Naive thymus-derived CD8-positive, alpha-beta T cell (primary cell): Measurements from ENCODE around the gene CCN2. TPM values are rescaled to one million over a fixed set of nuclear protein-coding genes. Genes with fewer than 3 reads are reported as not detected.
A peak's percentile ranks its signal among the peaks of the same experiment; 100 is the strongest.
"Not testable (repeated sequence)": the region's sequence is repeated elsewhere in the genome, so short reads cannot be mapped to it uniquely, and the experiment has no call there.

Experiments used
- ATAC-seq, 2 donors: fragments of 150-1000 bp; cut with Tn5 transposase in 1 of 2; sonication (Bioruptor Pico), chemical (Tn5 transposase) in 1 of 2; 1 replicate in 1 of 2; 2 replicates in 1 of 2; pipeline ENCODE4 v1.10.0; 2021; ENCODE audit warnings: mild to moderate bottlenecking in 2 of 2, moderate library complexity in 2 of 2
- POLR2A ChIA-PET: fragments of 350-600 bp; sonication (Branson Sonifier 250); formaldehyde crosslinking; loops from one replicate; lab custom pipeline; 2021; ENCODE audit warnings: antibody characterized with exemption; lab: Charles Lee
- DNase-seq, 10 donors: peaks; one replicate each; pipeline versions ENCODE4 v3.0.0 to v3.0.0-alpha.2; 2020 to 2022
- H3K27ac Mint-ChIP-seq, 10 donors: one replicate each; pipeline ENCODE4 v1.8.0; 2020 to 2022; ENCODE audit warnings: mild to moderate bottlenecking in 10 of 10, mixed read lengths in 10 of 10, moderate library complexity in 4 of 10, inconsistent platforms in 1 of 10
- H3K27me3 Mint-ChIP-seq, 5 donors: one replicate each; pipeline ENCODE4 v1.8.0; 2021 to 2022; ENCODE audit warnings: mixed read lengths in 5 of 5
- H3K36me3 Mint-ChIP-seq, 3 donors: one replicate each; pipeline ENCODE4 v1.8.0; 2020 to 2022; ENCODE audit warnings: mixed read lengths in 3 of 3, mild to moderate bottlenecking in 2 of 3, inconsistent platforms in 1 of 3
- H3K4me1 Mint-ChIP-seq, 4 donors: one replicate each; pipeline ENCODE4 v1.8.0; 2021 to 2022; ENCODE audit warnings: mixed read lengths in 4 of 4
- H3K4me3 Mint-ChIP-seq, 10 donors: one replicate each; pipeline ENCODE4 v1.8.0; 2020 to 2022; ENCODE audit warnings: mild to moderate bottlenecking in 10 of 10, mixed read lengths in 10 of 10, moderate library complexity in 6 of 10, inconsistent platforms in 1 of 10
- H3K9me3 Mint-ChIP-seq, 9 donors: one replicate each; pipeline ENCODE4 v1.8.0; 2020 to 2022; ENCODE audit warnings: mixed read lengths in 9 of 9, mild to moderate bottlenecking in 3 of 9, inconsistent platforms in 1 of 9, moderate library complexity in 1 of 9
- polyA plus RNA-seq, 3 donors: library from polyadenylated mRNA; unstranded; fragments of 300-500 nt; fragmentation: Illumina TruSeq; gene quantifications; one replicate each; pipeline ENCODE4 v1.2.3, GENCODE V29; 2021
- total RNA-seq, 8 experiments: library from RNA in 2 of 8; stranded (reverse) in 2 of 8; gene quantifications; one replicate each; pipeline ENCODE4 v1.2.3 and lab custom pipeline; 2021 to 2026

The CCN2 gene
- total and polyA plus RNA-seq, 5 experiments from 2014 or later, result 0.41 TPM; not detected in 4

- Mint-ChIP-seq H3K27ac (no peak overlapping the region), H3K4me3 (no peak overlapping the region), H3K27me3 (peaks cover 10 to 58% (median 30%) of the 10 kb centered on the region in 5 donors), H3K4me1 (peaks cover 5 to 12% (median 10%) of the 10 kb centered on the region in 4 donors), H3K9me3 (peaks cover 0 to 36% (median 6%) of the 10 kb centered on the region in 9 donors), H3K36me3 (peaks cover 0 to 12% (median 2%) of the 10 kb centered on the region in 3 donors)
- DNase-seq, result no peak
- POLR2A ChIA-PET, result no interaction called here
- ATAC-seq, result no peak
Measured at GRCh38 chr6:131920656-131921055, 30.5 kb downstream of the CCN2 start.

- H3K4me3 Mint-ChIP-seq, result no peak overlapping the region
- peaks cover 0 to 8% (median 2%) of the 10 kb centered on the region in 3 donors for H3K36me3 Mint-ChIP-seq
- POLR2A ChIA-PET, result no interaction called here
- peaks cover 5 to 12% (median 10%) of the 10 kb centered on the region in 4 donors for H3K4me1 Mint-ChIP-seq
- H3K27me3 Mint-ChIP-seq, result peaks cover 16 to 73% (median 30%) of the 10 kb centered on the region in 5 donors
- no peak for DNase-seq
- H3K9me3 Mint-ChIP-seq, result peaks cover 0 to 25% (median 5%) of the 10 kb centered on the region in 9 donors
- no peak overlapping the region for H3K27ac Mint-ChIP-seq
- no peak for ATAC-seq
Measured at GRCh38 chr6:131918650-131919355, 32.4 kb downstream of the CCN2 start.

GRCh38 chr6:131917763-131918649, 33.2 kb downstream of the CCN2 start:
- H3K27ac Mint-ChIP-seq, result no peak overlapping the region
- DNase-seq, result no peak
- POLR2A ChIA-PET, result no interaction called here
- H3K27me3 Mint-ChIP-seq, result peaks cover 23 to 73% (median 36%) of the 10 kb centered on the region in 5 donors
- H3K4me3 Mint-ChIP-seq, result no peak overlapping the region
- no peak for ATAC-seq
- H3K36me3 Mint-ChIP-seq, result peaks cover 0 to 4% (median 0%) of the 10 kb centered on the region in 3 donors
- H3K4me1 Mint-ChIP-seq, result peaks cover 5 to 12% (median 10%) of the 10 kb centered on the region in 4 donors
- peaks cover 0 to 18% (median 3%) of the 10 kb centered on the region in 9 donors for H3K9me3 Mint-ChIP-seq

GRCh38 chr6:131917318-131917717, 33.9 kb downstream of the CCN2 start:
- H3K4me1 Mint-ChIP-seq, result peaks cover 5 to 12% (median 10%) of the 10 kb centered on the region in 4 donors
- H3K4me3 Mint-ChIP-seq, result no peak overlapping the region
- POLR2A ChIA-PET, result no interaction called here
- peaks cover 0 to 11% (median 2%) of the 10 kb centered on the region in 9 donors for H3K9me3 Mint-ChIP-seq
- H3K27me3 Mint-ChIP-seq, result peaks cover 23 to 76% (median 38%) of the 10 kb centered on the region in 5 donors
- DNase-seq (no peak), ATAC-seq (peak in 1 of 2 donors; percentile 42)
- peaks cover 0 to 3% (median 0%) of the 10 kb centered on the region in 3 donors for H3K36me3 Mint-ChIP-seq
- H3K27ac Mint-ChIP-seq, result peak overlapping the region in 1 of 10 donors; percentile 26

GRCh38 chr6:131916847-131917246, 34.3 kb downstream of the CCN2 start:
- H3K4me1 Mint-ChIP-seq, result peaks cover 5 to 14% (median 10%) of the 10 kb centered on the region in 4 donors
- H3K9me3 Mint-ChIP-seq, result peaks cover 0 to 7% (median 0%) of the 10 kb centered on the region in 9 donors
- no peak overlapping the region for H3K4me3 Mint-ChIP-seq
- ATAC-seq (no peak), DNase-seq (no peak)
- H3K27me3 Mint-ChIP-seq, result peaks cover 23 to 81% (median 41%) of the 10 kb centered on the region in 5 donors
- H3K27ac Mint-ChIP-seq, result peak overlapping the region in 1 of 10 donors; percentile 26
- POLR2A ChIA-PET, result no interaction called here
- no peaks in the 10 kb centered on the region for H3K36me3 Mint-ChIP-seq

GRCh38 chr6:131916091-131916796, 34.9 kb downstream of the CCN2 start:
- POLR2A ChIA-PET, ATAC-seq, H3K36me3 Mint-ChIP-seq, H3K4me3 Mint-ChIP-seq, H3K27ac Mint-ChIP-seq, DNase-seq, H3K9me3 Mint-ChIP-seq: not testable (repeated sequence)
- peaks cover 23 to 82% (median 46%) of the 10 kb centered on the region in 5 donors for H3K27me3 Mint-ChIP-seq
- peaks cover 5 to 14% (median 10%) of the 10 kb centered on the region in 4 donors for H3K4me1 Mint-ChIP-seq

- ATAC-seq (peak; percentile 50 to 69), DNase-seq (peak in 9 of 10 donors; percentile 4 to 43 (median 27))
- H3K27me3 Mint-ChIP-seq, result peaks cover 25 to 73% (median 53%) of the 10 kb centered on the region in 5 donors
- H3K36me3 Mint-ChIP-seq, result no peaks in the 10 kb centered on the region
- POLR2A ChIA-PET, result no interaction called here
- no peak overlapping the region for H3K4me3 Mint-ChIP-seq
- H3K27ac Mint-ChIP-seq, result no peak overlapping the region
- H3K9me3 Mint-ChIP-seq, result no peaks in the 10 kb centered on the region
- peaks cover 5 to 14% (median 10%) of the 10 kb centered on the region in 4 donors for H3K4me1 Mint-ChIP-seq
Measured at GRCh38 chr6:131914967-131915751, 36.0 kb downstream of the CCN2 start.

- H3K36me3 Mint-ChIP-seq, result no peaks in the 10 kb centered on the region
Measured at GRCh38 chr6:131914234-131914633, 36.9 kb downstream of the CCN2 start.

GRCh38 chr6:131911951-131912350, 39.2 kb downstream of the CCN2 start:
- Mint-ChIP-seq H3K27me3 (peaks cover 16 to 43% (median 36%) of the 10 kb centered on the region in 5 donors), H3K9me3 (no peaks in the 10 kb centered on the region), H3K4me1 (peaks cover 2 to 11% (median 7%) of the 10 kb centered on the region in 4 donors), H3K27ac (no peak overlapping the region), H3K4me3 (no peak overlapping the region), H3K36me3 (no peaks in the 10 kb centered on the region)
- DNase-seq, result no peak
- no peak for ATAC-seq
- POLR2A ChIA-PET, result no interaction called here

More at GRCh38 chr6:131914234-131914633, 36.9 kb downstream of the CCN2 start:
- Mint-ChIP-seq H3K4me3 (no peak overlapping the region), H3K4me1 (peaks cover 7 to 23% (median 16%) of the 10 kb centered on the region in 4 donors), H3K27me3 (peaks cover 20 to 66% (median 45%) of the 10 kb centered on the region in 5 donors), H3K9me3 (no peaks in the 10 kb centered on the region), H3K27ac (no peak overlapping the region)
- ATAC-seq (no peak), DNase-seq (no peak)
- POLR2A ChIA-PET, result no interaction called here

- H3K9me3 Mint-ChIP-seq, result no peaks in the 10 kb centered on the region
- DNase-seq (no peak), ATAC-seq (no peak)
- peaks cover 7 to 40% (median 29%) of the 10 kb centered on the region in 5 donors for H3K27me3 Mint-ChIP-seq
- POLR2A ChIA-PET, result no interaction called here
- H3K36me3 Mint-ChIP-seq, result no peaks in the 10 kb centered on the region
- H3K27ac Mint-ChIP-seq, result no peak overlapping the region
- H3K4me3 Mint-ChIP-seq, result no peak overlapping the region
- H3K4me1 Mint-ChIP-seq, result peaks cover 2 to 10% (median 6%) of the 10 kb centered on the region in 4 donors
Measured at GRCh38 chr6:131910956-131911355, 40.2 kb downstream of the CCN2 start.

- no peaks in the 10 kb centered on the region for H3K9me3 Mint-ChIP-seq
- H3K4me3 Mint-ChIP-seq, result no peak overlapping the region
- POLR2A ChIA-PET, result no interaction called here
- ATAC-seq, result no peak
- peaks cover 2 to 10% (median 6%) of the 10 kb centered on the region in 4 donors for H3K4me1 Mint-ChIP-seq
- no peak overlapping the region for H3K27ac Mint-ChIP-seq
- H3K36me3 Mint-ChIP-seq, result no peaks in the 10 kb centered on the region
- peaks cover 5 to 36% (median 22%) of the 10 kb centered on the region in 5 donors for H3K27me3 Mint-ChIP-seq
- no peak for DNase-seq
Measured at GRCh38 chr6:131910219-131910589, 41.0 kb downstream of the CCN2 start.
